Measurements from ENCODE around the gene ATRIP. TPM values are rescaled to one million over a fixed set of nuclear protein-coding genes. Genes with fewer than 3 reads are reported as not detected.

ATRIP gene
- total RNA-seq, 2 donors from 2014 or later = 7.7 to 16.5 TPM

GRCh38 chr3:48417529-48418108 is 28.9 kb upstream of the ATRIP start:
- intact Hi-C loops (cut with DNase I) = no loop called here

GRCh38 chr3:48418140-48418539 is 28.4 kb upstream of the ATRIP start:
- H3K36me3 ChIP-seq = peaks cover 16 to 39% of the 10 kb centered on the region in 2 donors

More at GRCh38 chr3:48417529-48418108, 28.9 kb upstream of the ATRIP start:
- no peaks in the 10 kb centered on the region for H3K27me3 ChIP-seq (replicated peaks; ENCODE audit: insufficient read depth)
- WGBS = 88% methylated on average over 13 of the region's 14 CpGs
- no peak overlapping the region for H3K27ac ChIP-seq
- no peaks in the 10 kb centered on the region for H3K4me1 ChIP-seq (replicated peaks)
- no peak overlapping the region for H3K4me3 ChIP-seq
- DNase-seq (ENCODE audit: low spot score) = no peak
- no peak for TF ChIP-seq CTCF (IDR thresholded peaks at IDR 0.05)
- TF ChIP-seq POLR2AphosphoS5 (IDR thresholded peaks at IDR 0.05) = no peak
- no peaks in the 10 kb centered on the region for H3K9me3 ChIP-seq
- H3K36me3 ChIP-seq = peaks cover 21 to 44% of the 10 kb centered on the region in 2 donors

GRCh38 chr3:48418651-48419050 is 27.9 kb upstream of the ATRIP start:
- no peak overlapping the region for H3K27ac ChIP-seq
- no peak overlapping the region for H3K4me3 ChIP-seq
- no peaks in the 10 kb centered on the region for H3K9me3 ChIP-seq
- TF ChIP-seq CTCF (IDR thresholded peaks at IDR 0.05) (no peak), POLR2AphosphoS5 (IDR thresholded peaks at IDR 0.05) (no peak), POLR2A (IDR thresholded peaks at IDR 0.05) (no peak)
- no peaks in the 10 kb centered on the region for H3K27me3 ChIP-seq (replicated peaks; ENCODE audit: insufficient read depth)
- H3K4me1 ChIP-seq (replicated peaks) = no peaks in the 10 kb centered on the region
- intact Hi-C loops (cut with DNase I) = no loop called here
- H3K36me3 ChIP-seq = peaks cover 15 to 34% of the 10 kb centered on the region in 2 donors
- no peak for DNase-seq (ENCODE audit: low spot score)
- 78% methylated on average over 8 of the region's 9 CpGs for WGBS

More at GRCh38 chr3:48418140-48418539, 28.4 kb upstream of the ATRIP start:
- Histone ChIP-seq H3K4me1 (replicated peaks) (no peaks in the 10 kb centered on the region), H3K4me3 (no peak overlapping the region), H3K27me3 (replicated peaks; ENCODE audit: insufficient read depth) (no peaks in the 10 kb centered on the region), H3K9me3 (no peaks in the 10 kb centered on the region), H3K27ac (no peak overlapping the region)
- WGBS = 90% methylated on average over 17 of the region's 17 CpGs
- intact Hi-C loops (cut with DNase I) = no loop called here
- TF ChIP-seq CTCF (IDR thresholded peaks at IDR 0.05) = no peak
- no peak for TF ChIP-seq POLR2A (IDR thresholded peaks at IDR 0.05)
- TF ChIP-seq POLR2AphosphoS5 (IDR thresholded peaks at IDR 0.05) = no peak
- no peak for DNase-seq (ENCODE audit: low spot score)

- no peaks in the 10 kb centered on the region for H3K4me1 ChIP-seq (replicated peaks)
- no peak overlapping the region for H3K27ac ChIP-seq
- intact Hi-C loops (cut with DNase I) = no loop called here
- no peaks in the 10 kb centered on the region for H3K27me3 ChIP-seq (replicated peaks; ENCODE audit: insufficient read depth)
- WGBS = 90% methylated on average over 8 of the region's 9 CpGs
- no peak overlapping the region for H3K4me3 ChIP-seq
- no peak for DNase-seq (ENCODE audit: low spot score)
- H3K9me3 ChIP-seq = no peaks in the 10 kb centered on the region
- H3K36me3 ChIP-seq = peaks cover 15 to 29% of the 10 kb centered on the region in 2 donors
- TF ChIP-seq POLR2AphosphoS5 (IDR thresholded peaks at IDR 0.05) = no peak
- no peak for TF ChIP-seq CTCF (IDR thresholded peaks at IDR 0.05)
- no peak for TF ChIP-seq POLR2A (IDR thresholded peaks at IDR 0.05)
Observed at GRCh38 chr3:48419149-48419548, 27.4 kb upstream of the ATRIP start.

- DNase-seq (ENCODE audit: low spot score) = no peak
- Histone ChIP-seq H3K4me3 (no peak overlapping the region), H3K9me3 (no peaks in the 10 kb centered on the region), H3K27ac (no peak overlapping the region), H3K36me3 (peaks cover 15 to 24% of the 10 kb centered on the region in 2 donors), H3K27me3 (replicated peaks; ENCODE audit: insufficient read depth) (no peaks in the 10 kb centered on the region), H3K4me1 (replicated peaks) (no peaks in the 10 kb centered on the region)
- WGBS = 83% methylated on average over 17 of the region's 17 CpGs
- intact Hi-C loops (cut with DNase I) = no loop called here
- TF ChIP-seq CTCF (IDR thresholded peaks at IDR 0.05) (no peak), POLR2A (IDR thresholded peaks at IDR 0.05) (no peak), POLR2AphosphoS5 (IDR thresholded peaks at IDR 0.05) (no peak)
Observed at GRCh38 chr3:48419597-48419996, 26.9 kb upstream of the ATRIP start.

Data from prostate gland (tissue), 2 donors.